KMS-11 (cell line): ENCODE data around the gene ERAP2.

ENCODE experiments used
- H2AFZ ChIP-seq: fragments of 200-600 bp; sonication (generic); 2 replicates; pipeline ENCODE4 v1.6.1; 2016; ENCODE audit warnings: antibody characterized with exemption, mixed run types, low read depth
- H3K27ac ChIP-seq: fragments of 200-600 bp; sonication (generic); 2 replicates; pipeline ENCODE4 v1.6.1; 2016; ENCODE audit warnings: mild to moderate bottlenecking, mixed run types
- H3K27me3 ChIP-seq: fragments of 200-600 bp; sonication (generic); 2 replicates; pipeline ENCODE4 v1.6.1; 2017; ENCODE audit warnings: mild to moderate bottlenecking, low read depth, mixed run types, moderate library complexity; ENCODE audit not compliant: insufficient read depth
- H3K36me3 ChIP-seq: fragments of 200-600 bp; sonication (generic); 2 replicates; pipeline ENCODE4 v1.6.1; 2017; ENCODE audit warnings: mild to moderate bottlenecking, mixed run types; ENCODE audit not compliant: insufficient read depth
- H3K4me1 ChIP-seq: fragments of 200-600 bp; sonication (generic); 2 replicates; pipeline ENCODE4 v1.6.1; 2016; ENCODE audit warnings: mild to moderate bottlenecking, low read depth, mixed run types; ENCODE audit not compliant: poor library complexity, severe bottlenecking
- H3K4me2 ChIP-seq: fragments of 200-600 bp; sonication (generic); 2 replicates; pipeline ENCODE4 v1.7.0; 2016; ENCODE audit warnings: mild to moderate bottlenecking, mixed run types
- H3K4me3 ChIP-seq: fragments of 200-600 bp; sonication (generic); IDR thresholded peaks from 2 replicates; pipeline ENCODE4 v1.6.1; 2017; ENCODE audit warnings: low read depth, low read length, mixed read lengths; ENCODE audit not compliant: insufficient read depth
- H3K79me2 ChIP-seq: fragments of 200-600 bp; sonication (generic); 2 replicates; pipeline ENCODE4 v1.6.1; 2016; ENCODE audit warnings: low read depth, mixed run types; ENCODE audit not compliant: insufficient read depth
- H3K9ac ChIP-seq: fragments of 200-600 bp; sonication (generic); 2 replicates; pipeline ENCODE4 v1.6.1; 2016; ENCODE audit warnings: mild to moderate bottlenecking, mixed run types
- H4K20me1 ChIP-seq: fragments of 200-600 bp; sonication (generic); 2 replicates; pipeline ENCODE4 v1.6.1; 2016; ENCODE audit warnings: mild to moderate bottlenecking, mixed run types; ENCODE audit not compliant: insufficient read depth
- TF ChIP-seq, protein P1 (sequence below): fragments of 200-600 bp; sonication (generic); conservative IDR thresholded peaks from 2 replicates; pipeline ENCODE4 v1.6.1; 2017; ENCODE audit warnings: low read depth, mild to moderate bottlenecking, antibody characterized with exemption, low read length, moderate library complexity, mixed read lengths

Gene ERAP2

DNA sequence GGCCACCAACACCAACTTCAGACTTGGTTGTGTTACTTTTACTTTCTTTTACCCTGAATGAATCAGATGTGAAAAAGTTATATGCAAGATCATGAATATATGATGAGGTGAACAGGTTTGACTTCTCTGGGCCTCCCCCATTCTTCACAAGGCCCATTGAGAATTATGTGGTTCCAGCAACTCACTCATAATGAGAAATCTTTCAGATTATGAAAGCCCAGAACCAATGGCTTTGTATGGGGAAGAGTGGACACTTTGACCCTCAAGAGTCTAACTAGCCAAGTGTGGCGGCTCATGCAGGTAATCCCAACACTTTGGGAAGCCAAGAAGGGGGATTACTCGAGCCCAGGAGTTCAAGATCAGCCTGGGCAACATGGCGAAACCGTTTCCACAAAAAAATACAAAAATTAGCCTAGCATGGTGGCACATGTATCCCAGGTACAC, 43.5 kb downstream of the ERAP2 start:
- H3K79me2 ChIP-seq: no peaks in the 10 kb centered on the region
- H4K20me1 ChIP-seq: no peaks in the 10 kb centered on the region
- no peak overlapping the region for H3K27ac ChIP-seq
- no peaks in the 10 kb centered on the region for H3K36me3 ChIP-seq
- no peak overlapping the region for H2AFZ ChIP-seq
- no peak overlapping the region for H3K4me3 ChIP-seq
- H3K4me2 ChIP-seq: no peak overlapping the region
- no peaks in the 10 kb centered on the region for H3K27me3 ChIP-seq
- H3K4me1 ChIP-seq: no peaks in the 10 kb centered on the region
- TF ChIP-seq, protein P1, sequence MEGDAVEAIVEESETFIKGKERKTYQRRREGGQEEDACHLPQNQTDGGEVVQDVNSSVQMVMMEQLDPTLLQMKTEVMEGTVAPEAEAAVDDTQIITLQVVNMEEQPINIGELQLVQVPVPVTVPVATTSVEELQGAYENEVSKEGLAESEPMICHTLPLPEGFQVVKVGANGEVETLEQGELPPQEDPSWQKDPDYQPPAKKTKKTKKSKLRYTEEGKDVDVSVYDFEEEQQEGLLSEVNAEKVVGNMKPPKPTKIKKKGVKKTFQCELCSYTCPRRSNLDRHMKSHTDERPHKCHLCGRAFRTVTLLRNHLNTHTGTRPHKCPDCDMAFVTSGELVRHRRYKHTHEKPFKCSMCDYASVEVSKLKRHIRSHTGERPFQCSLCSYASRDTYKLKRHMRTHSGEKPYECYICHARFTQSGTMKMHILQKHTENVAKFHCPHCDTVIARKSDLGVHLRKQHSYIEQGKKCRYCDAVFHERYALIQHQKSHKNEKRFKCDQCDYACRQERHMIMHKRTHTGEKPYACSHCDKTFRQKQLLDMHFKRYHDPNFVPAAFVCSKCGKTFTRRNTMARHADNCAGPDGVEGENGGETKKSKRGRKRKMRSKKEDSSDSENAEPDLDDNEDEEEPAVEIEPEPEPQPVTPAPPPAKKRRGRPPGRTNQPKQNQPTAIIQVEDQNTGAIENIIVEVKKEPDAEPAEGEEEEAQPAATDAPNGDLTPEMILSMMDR: no peak
- no peak overlapping the region for H3K9ac ChIP-seq

DNA sequence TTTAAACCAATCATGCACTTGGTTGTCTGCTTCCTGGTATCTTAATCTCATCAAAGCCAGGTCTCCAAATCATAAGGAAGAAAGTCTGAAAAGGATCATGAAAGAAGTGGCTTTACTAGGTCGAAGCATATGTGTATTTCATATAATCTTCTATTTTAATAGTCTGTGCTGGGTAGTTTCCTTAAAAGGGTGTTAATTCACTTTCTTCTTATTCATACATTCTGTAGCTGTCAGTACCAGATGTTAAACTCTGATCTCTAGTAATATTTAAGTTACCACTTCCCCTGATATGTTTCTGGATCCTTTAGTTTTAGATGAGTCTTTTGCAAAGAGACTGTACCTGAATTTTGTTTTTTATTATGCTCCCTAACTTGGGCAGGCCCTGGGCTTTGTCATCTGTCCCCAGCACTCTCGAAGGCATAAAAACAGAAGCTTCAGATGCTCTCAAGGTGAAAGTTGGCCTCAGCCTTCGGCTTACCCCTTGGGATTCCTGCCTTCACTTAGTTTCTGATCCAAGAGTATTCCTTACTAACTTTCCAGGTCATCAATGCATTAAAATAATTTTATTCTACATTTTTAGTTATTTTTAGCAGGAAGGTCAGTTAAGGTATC, 44.5 kb downstream of the ERAP2 start:
- TF ChIP-seq, protein P1: no peak
- Histone ChIP-seq H3K4me1 (no peaks in the 10 kb centered on the region), H3K4me3 (no peak overlapping the region), H4K20me1 (no peaks in the 10 kb centered on the region), H3K27me3 (no peaks in the 10 kb centered on the region), H3K79me2 (no peaks in the 10 kb centered on the region), H3K4me2 (no peak overlapping the region), H2AFZ (no peak overlapping the region), H3K27ac (no peak overlapping the region), H3K36me3 (no peaks in the 10 kb centered on the region), H3K9ac (no peak overlapping the region)

DNA sequence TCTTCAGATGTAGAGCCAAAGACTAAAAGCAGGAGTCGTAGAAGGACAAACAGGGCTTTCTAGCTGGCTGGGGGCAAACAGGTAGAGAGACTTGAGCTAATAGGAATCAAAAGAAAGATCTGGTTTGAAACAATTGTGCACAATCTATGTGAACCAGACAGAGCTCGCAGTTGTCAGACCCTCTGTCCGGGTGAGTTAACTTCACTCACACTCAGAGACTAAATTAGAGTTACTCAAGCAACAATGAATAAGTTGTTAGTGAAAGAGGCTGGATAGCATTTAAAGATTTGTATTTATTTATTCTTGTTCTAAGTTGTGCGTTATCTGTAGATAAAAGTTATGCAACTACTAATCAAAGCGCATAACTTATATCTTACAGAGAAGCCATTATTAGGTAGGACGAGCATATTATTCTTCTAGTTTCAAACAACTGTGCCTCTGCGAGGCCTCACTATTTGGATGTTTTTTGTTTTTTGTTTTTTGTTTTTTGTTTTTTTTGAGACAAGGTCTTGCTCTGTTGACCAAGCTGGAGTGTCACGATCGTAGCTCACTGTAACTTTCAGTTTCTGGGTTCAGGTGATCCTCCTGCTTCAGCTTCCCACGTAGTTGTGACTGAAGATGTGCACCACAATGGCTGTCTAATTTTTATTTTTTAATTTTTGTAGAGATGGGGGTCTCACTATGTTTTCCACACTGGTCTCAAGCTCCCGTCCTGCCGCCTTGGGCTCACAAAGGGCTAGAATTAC, 46.4 kb downstream of the ERAP2 start:
- Histone ChIP-seq H3K4me2 (peak overlapping the region; percentile 40; the same call in 1 of the 2 replicates), H3K9ac (peak overlapping the region; percentile 8; the same call in 1 of the 2 replicates), H3K36me3 (no peaks in the 10 kb centered on the region), H3K79me2 (no peaks in the 10 kb centered on the region), H3K4me3 (no peak overlapping the region), H3K27me3 (no peaks in the 10 kb centered on the region), H2AFZ (peak overlapping the region; percentile 7; the same call in 1 of the 2 replicates), H4K20me1 (no peaks in the 10 kb centered on the region), H3K4me1 (peaks cover 5% of the 10 kb centered on the region), H3K27ac (no peak overlapping the region; the same call in 1 of the 2 replicates)
- TF ChIP-seq, protein P1: no peak

DNA sequence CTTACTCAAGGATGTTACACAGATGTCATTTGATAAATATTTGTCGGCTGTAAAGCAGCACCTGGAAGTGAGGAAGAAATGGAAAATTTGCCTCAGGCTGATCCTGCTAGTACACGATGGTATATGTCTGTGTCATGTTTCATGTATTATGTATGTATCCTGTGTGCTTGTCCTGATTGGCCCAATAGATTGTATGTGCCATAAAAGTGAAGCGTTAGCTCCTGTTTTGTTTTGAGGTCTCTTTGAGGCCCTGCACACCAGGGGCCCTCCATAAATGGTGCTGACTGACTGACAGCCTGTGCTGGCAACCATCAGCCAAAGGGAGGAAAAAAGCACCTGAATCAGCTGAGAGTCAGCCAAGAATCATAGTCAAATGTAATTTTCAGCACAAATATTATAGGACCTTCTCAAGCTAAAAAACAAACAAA, 47.7 kb downstream of the ERAP2 start:
- no peak overlapping the region for H2AFZ ChIP-seq
- no peaks in the 10 kb centered on the region for H4K20me1 ChIP-seq
- H3K4me1 ChIP-seq: peaks cover 5% of the 10 kb centered on the region
- H3K27ac ChIP-seq: no peak overlapping the region
- H3K36me3 ChIP-seq: no peaks in the 10 kb centered on the region
- no peaks in the 10 kb centered on the region for H3K27me3 ChIP-seq
- no peak overlapping the region for H3K9ac ChIP-seq
- H3K4me2 ChIP-seq: no peak overlapping the region
- H3K4me3 ChIP-seq: no peak overlapping the region
- TF ChIP-seq, protein P1: no peak
- H3K79me2 ChIP-seq: no peaks in the 10 kb centered on the region
